HG03439 (cell line): Measurements from ENCODE around the gene AXDND1.
"Not testable (repeated sequence)": the region's sequence is repeated elsewhere in the genome, so short reads cannot be mapped to it uniquely, and the experiment has no call there.

Experiments used
- ATAC-seq: cut with Tn5 transposase; IDR thresholded peaks from one replicate; pipeline ENCODE4 v1.9.1; 2021; ENCODE audit warnings: mild to moderate bottlenecking, moderate library complexity; ENCODE audit not compliant: unreplicated experiment

Gene AXDND1

DNA sequence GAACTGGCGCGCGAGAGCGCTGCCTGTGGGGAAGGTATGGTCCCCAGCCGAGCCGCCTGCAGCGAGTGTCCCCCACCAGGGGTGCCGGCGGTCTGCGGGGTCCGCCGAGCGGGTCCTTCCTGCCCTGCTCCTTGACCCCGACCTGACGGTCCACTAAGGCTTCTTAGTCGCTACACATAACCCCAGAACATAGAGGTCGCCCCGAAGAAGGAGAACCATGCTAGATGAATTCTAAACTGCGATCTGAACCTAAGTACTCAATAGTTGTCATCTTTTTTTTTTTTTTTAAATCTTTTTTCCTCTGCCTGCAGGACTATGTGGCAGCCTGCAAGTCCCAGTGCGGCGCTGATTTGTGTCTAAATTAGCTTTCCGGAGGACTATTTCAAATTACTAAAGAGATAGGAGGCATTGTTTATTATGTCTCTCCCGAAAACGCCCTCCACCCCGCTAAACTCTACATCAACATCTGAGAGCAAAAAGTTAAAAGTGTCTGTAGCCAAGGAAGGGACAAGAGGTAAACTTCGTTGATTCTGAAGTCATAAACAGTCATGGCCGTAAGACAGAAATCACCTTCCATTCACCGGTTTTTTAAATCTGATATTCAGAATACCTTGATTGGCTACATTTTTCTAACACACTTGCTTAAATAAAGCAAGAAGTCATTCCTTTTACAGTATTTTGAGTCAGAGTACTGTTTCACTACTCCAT, 476 bp downstream of the AXDND1 start:
- peak; percentile 33 for ATAC-seq

DNA sequence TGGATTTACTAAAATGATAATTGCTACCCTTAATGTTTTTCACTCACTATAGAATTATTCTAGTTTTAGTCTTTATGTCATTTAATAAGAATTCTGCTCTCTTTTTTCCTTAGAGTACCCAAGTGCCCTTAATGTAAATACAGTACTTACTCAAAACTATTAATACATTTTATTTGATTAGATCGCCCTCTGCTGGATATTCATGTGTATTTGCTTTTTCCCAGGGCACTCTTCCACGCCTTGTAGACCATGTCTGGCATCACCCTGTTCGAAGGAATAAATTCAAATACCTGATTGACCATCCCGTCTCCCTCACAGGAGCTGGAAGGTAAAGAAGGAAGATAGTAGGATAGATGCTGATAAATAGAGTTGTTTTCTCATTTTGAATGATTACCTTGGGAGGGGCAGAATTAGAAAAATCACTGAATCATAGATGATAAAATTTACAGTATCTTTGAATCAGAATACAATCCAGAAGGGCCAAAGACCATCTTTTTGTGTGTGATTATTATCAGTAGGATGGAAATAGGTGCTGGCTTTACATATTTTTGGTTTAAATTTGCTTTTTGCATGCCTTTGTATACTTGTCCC, 4.1 kb downstream of the AXDND1 start:
- no peak for ATAC-seq

DNA sequence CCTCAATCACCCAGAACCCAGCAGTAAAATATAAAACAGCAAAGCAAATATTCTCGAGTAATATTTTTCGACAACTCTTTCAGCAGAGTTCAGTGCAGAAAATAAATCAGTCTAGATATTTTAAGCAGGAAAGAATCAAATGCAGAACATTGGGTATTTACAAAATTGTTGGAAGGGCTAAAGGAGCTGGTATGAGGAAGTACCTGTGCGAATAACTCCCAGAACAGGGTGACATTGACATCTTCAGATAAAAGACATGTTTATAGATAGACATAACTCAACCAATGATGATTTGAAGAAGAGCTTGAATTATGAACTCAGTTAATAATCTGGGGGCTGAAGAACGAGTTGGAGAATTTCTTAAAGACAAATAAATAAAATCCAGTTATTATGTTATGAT, 6.4 kb downstream of the AXDND1 start:
- ATAC-seq, result no peak

DNA sequence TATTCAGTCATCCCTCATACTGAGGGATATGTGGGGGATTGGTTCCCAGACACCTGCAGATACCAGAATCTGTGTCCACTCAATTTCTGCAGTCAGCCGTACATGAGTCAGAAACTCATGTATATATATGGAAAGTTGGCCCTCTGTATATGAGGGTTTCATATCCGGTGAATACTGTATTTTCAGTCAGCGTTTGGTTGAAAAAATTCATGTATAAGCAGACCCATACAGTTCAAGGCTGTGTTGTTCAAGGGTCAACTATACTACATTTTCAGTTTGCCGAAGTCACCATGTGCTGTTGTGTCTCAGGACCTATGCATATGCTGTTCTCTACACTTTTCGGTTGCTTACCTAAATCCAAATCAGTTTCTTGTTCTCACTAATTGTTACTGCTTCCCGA, 10.5 kb downstream of the AXDND1 start:
- ATAC-seq, result no peak

DNA sequence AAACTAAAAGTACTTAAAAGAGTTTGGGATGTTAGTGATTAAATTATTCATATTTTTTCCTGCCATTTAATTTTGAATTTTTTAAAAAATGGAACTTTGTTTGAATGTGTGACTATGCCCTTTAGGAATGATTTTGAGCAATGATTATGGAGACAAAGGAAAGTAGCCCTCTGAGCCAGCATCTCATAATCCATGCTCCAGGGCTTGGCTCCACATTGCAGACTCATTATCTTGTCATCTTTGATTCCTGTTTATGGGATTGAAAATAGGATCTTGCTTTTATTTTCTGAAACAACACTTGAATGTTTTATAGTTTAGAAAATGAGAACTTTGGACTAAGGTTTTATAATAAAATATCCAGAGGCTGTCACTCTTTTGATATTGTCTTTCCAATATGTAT, 14.5 kb downstream of the AXDND1 start:
- no peak for ATAC-seq

DNA sequence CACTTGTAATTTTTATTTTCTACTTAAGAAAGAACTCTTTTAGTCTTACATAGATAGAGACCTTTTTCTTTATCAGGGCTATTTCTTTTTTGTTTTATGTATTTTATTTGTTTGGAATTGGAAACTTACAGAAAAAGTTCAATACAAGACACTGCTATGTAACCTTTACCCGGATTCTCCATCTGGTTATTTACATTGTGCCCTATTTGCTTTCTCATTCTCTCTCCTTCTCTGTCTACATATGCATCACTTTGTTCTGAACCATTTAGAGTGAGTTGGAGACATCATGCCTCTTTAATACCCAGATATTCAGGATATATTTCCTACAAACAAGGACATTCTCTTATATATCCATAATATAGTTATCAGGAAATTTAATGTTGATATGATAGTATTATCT, 18.3 kb downstream of the AXDND1 start:
- ATAC-seq, result no peak

DNA sequence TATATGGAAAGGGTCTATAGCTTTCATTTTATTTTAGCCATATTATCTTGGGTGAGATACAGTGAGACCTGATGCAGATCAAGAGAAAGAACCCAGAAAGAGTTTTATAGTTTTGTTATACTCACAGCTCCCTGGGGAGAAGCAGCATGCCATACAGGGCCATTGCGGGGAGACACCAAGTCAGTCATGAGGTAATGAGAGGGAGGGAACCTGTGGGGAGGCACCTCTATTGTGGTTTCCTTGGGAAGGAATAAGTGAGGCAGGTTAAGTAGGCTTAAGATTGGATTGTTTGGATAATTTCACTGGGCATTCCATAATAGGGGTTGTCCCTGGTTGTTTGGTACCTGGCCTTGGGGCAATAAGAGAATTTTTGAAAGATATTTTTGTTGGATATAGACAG, 19.7 kb downstream of the AXDND1 start:
- ATAC-seq, result no peak

DNA sequence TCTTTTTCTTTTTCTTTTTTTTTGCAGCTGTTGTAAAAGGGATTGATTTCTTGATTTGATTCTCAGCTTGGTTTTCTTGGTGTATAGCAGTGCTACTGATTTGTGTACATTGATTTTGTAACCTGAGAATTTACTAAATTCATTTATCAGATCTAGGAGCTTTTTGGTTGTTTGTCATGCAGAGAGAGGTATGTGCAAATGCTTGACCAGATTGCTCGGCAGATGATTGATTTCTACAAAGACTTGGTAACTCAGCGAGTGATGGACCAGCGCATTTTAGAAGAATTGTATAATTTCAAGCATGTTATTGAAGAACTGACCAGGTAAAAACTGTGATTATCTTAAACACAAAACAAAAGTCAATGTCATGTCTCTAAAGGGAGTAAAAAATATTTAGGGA, 27.9 kb downstream of the AXDND1 start:
- no peak for ATAC-seq

DNA sequence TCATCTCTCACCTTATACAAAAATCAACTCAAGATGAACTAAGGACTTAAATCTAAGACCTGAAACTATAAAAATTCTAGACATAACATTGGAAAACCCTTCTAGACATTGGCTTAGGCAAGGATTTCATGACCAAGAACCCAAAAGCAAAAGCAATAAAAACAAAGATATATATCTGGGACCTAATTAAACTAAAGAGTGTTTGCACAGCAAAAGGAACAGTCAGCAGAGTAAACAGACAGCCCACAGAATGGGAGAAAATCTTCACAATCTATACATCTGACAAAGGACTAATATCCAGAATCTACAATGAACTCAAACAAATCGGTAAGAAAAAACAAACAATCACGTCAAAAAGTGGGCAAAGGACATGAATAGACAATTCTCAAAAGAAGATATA, 33.6 kb downstream of the AXDND1 start:
- ATAC-seq, result not testable (repeated sequence)

DNA sequence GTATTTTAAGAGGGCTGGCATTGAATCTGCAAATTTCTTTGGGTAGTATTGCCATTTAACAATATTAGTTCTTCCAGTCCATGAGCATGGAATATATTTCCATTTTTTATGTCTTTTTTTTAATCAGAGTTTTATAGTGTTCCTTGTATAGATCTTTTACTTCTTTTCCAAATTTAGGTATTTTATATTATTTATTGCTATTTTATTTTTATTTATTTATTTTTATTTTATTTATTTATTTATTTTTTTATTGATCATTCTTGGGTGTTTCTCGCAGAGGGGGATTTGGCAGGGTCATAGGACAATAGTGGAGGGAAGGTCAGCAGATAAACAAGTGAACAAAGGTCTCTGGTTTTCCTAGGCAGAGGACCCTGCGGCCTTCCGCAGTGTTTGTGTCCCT, 52.0 kb downstream of the AXDND1 start:
- ATAC-seq, result not testable (repeated sequence)

DNA sequence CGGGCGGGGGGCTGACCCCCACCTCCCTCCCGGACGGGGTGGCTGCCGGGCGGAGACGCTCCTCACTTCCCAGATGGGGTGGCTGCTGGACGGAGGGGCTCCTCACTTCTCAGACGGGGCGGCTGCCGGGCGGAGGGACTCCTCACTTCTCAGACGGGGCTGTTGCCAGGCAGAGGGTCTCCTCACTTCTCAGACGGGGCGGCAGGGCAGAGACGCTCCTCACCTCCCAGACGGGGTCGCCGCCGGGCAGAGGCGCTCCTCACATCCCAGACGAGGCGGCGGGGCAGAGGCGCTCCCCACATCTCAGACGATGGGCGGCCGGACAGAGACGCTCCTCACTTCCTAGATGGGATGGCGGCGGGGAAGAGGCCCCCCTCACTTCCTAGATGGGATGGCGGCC, 52.9 kb downstream of the AXDND1 start:
- ATAC-seq, result not testable (repeated sequence)

DNA sequence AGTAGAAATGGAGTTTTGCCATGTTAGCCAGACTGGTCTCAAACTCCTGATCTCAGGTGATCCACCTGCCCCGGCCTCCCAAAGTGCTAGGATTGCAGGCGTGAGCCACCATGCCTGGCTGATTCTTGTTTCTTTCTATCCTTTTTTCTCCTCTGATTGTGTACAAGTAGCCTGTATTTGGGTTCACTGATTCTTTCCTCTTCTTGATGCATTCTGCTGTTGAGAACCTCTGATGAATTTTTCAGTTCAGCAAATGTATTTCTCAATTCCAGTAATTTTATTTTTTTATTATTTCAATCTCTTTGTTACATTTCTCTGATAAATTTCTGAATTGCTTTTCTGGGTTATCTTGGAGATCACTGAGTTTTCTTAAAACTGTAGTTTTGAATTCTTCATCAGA, 58.8 kb downstream of the AXDND1 start:
- no peak for ATAC-seq

DNA sequence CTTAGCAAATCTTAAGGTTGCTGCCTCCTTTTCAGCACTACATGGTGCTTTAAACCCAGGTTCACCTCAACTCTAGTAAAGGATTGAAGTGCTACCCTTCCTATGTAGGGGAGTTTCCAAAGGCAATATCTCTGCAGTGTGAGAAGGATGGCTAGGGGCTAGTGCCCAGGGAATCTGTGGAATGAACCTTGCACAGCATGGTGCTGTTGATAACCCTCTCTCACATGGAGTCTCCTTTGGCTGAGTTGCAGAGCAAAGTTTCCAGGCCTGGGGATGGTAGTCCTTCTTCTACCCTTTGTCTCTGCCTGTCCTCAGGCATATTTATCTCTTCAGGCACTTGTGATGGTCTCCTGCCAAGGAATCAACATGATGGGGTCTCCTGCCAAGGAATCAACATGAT, 59.4 kb downstream of the AXDND1 start:
- no peak for ATAC-seq

DNA sequence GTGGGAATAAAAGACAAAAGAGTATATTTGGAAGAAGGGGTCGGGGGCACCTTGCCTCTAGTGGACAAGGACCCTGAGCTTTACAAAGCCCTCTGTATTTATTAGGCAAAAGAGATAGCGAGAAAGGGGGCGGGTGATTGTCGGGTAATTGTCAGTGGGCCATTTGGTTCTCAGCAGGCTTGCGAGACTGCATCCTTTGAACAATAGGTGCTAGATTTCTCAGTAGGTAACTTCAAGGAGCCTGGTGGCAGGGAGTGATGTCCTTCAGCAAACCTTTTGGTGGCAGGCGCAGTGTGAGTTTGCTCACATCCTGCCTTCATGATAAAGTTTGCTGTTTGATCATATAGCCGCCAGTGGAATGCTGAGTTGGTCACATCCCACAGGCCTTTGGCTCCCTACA, 71.4 kb downstream of the AXDND1 start:
- ATAC-seq, result no peak

DNA sequence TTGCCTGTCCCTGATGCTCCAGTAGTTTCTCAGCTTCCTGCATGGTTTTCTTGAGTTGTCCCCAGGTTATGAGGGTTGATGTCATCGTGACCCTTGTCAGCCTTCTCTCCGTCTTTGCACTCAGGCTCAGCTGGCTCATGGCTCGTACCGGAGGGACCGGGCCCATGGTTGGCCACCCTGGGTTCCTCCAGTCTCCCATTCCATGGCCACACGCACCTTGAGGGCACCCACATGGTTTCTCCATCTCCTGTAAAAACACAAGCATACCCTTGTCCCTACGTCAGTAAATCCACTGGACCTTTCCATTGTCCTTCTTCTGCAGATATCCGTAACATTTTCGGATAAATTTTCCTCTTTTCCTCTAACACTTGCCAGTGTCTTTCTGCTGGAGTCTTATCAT, 73.9 kb downstream of the AXDND1 start:
- ATAC-seq, result not testable (repeated sequence)

DNA sequence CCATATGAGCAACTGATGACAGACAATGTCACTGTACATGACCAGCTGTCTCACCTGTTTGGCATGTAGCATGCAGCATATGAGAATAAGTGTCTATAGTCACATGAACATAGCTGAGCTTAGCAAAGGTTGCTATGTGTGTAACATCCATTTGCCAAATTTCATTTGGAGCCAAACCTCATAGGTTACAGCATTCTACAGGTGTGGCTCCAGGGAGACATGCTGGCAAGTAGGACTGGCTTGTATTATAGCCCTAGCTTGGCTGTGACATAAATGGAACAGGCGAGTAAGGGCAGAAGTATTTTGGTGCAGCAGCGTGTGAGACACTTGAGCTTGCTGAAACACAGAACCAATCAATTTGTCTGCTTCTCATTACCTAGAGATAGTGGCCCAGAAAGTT, 74.5 kb downstream of the AXDND1 start:
- ATAC-seq, result not testable (repeated sequence)

DNA sequence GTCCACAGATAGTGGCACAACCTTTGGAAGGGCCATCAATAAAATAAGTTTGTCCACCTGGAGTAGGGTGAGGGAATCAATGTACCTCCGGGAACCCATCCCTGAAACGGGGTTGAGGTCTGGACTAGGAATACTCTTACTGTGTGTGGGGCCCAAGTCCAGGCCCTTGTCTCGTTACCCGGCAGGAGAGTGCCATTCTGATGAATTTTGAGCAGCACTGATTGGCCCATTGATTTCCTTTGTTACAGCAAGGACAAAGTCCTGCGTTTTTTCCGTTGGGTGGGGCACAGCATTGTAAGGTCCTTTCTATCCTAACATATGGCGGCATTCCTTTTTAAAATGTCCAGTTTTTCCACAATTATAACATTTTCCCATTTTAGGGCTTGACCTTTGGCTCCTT, 75.2 kb downstream of the AXDND1 start:
- no peak for ATAC-seq

DNA sequence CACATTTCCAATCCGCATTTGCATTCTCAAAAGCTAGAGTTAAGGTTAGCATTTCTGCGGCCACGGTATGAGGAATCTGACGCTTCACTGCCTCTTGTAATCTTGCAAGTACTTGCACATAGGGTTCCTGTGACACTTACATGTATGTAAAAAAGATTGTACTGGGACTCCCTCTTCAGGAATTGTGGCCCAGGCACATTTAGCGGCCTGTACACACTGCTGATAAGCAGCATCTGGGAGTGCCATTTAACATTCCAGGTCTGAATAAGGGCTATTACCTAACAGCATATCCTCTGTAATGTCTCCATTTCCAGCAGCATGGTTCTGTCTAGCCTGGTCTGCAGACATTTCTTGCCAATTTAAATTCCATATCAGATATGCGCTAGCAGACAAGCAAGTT, 75.7 kb downstream of the AXDND1 start:
- no peak for ATAC-seq

DNA sequence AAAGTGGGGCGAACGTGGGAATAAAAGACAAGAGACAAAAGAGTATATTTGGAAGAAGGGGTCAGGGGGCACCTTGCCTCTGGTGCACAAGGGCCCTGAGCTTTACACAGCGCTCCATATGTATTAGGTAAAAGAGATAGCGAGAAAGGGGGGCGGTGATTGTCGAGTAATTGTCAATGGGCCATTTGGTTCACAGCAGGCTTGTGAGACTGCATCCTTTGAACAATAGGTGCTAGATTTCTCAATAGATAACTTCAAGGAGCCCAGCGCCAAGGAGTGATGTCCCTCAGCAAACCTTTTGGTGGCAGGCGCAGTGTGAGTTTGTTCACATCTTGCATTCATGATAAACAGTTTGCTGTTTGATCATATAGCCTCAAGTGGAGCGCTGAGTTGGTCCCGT, 77.1 kb downstream of the AXDND1 start:
- ATAC-seq, result not testable (repeated sequence)

DNA sequence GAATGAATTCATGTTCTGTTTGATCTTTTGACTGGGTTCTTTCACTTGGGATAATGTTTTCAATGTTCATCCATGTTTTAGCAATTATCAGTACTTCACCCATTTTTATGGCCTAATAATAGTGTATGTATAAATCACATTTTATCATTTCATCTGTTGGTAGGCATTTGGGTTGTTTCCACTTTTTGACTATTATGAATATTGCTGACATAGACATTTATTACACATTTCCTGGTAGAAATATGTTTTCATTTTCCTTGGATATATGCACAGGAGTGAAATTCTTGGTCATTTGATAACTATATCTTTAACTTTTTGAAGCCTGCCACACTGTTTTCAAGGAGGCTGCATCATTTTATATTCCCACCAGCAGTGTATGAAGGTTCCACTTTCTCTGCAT, 79.8 kb downstream of the AXDND1 start:
- no peak for ATAC-seq

DNA sequence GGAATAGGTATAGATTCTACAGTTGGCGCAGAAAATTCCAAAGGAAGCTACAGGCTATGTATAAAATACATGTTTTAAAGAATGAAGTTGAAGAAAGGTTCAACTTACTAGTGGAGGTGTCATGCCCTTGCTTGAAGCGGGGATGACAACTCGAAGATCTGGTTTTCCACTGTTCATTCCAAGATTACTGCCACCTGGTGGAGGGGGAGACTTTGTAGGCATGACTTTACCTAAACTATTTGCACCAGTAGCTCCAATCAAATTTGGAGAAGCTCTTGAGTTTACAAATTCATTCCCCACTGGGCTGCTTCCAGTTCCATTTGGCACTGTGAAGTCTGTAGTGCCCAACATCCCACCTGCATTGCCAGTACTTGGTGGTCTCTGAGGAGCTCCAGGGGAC, 81.7 kb downstream of the AXDND1 start:
- ATAC-seq, result no peak

DNA sequence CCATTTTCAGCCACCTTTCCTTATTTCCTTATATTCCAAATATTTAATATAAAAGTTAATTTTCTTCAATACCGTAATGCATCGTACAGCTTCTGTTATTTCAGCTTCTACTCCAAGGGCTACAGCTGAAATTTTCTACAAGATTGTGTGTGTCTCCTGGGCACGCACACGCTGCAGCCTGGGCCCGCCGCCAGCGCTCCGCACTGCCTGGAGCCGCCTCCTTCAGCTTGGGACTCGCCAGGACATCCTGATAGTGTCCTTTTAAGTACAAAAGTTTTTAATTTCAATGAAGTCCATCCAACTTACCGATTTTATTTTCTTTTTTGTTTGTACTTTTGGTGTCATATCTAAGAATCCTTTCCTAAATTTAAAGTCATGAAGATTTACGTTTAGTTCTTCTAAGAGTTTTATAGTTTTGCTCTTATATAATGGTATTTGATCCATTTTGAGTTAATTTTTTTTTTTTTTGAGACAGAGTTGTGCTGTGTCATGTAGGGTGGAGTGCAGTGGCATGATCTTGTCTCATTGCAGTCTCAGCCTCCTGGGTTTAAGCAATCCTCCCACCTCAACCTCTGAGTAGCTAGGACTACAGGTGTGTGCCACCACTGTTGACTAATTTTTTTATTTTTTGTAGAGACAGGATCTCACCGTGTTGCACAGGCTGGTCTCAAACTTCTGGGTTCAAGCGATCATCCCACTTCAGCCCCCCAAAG, 82.8 kb downstream of the AXDND1 start:
- no peak for ATAC-seq
